HG02642 (cell line): Measurements from ENCODE around the gene C11orf97.

Experiments
- ATAC-seq: cut with Tn5 transposase; IDR thresholded peaks from one replicate; pipeline ENCODE4 v1.9.1; 2021; ENCODE audit warnings: mild to moderate bottlenecking; ENCODE audit not compliant: unreplicated experiment, poor library complexity

The C11orf97 gene

DNA sequence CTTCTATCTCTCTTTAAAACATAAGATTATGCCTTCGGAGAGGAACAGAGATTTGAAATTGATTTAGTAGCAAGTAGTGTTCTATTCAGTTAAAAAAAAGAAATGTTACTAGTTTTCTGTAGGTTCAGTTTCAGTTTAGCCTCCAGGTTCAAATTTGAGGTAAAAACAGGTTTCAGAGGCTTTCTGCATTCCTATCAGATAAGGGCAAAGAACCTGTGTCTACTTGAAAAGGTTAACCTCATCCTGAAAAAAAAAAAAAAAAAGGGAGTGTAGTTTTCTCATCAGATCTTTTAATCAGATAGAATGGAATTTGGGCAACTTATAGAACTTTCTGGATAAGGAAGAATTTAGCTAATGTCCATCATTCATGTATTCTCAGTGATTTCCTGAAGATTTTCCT is 12.1 kb downstream of the C11orf97 start:
- ATAC-seq, result no peak

DNA sequence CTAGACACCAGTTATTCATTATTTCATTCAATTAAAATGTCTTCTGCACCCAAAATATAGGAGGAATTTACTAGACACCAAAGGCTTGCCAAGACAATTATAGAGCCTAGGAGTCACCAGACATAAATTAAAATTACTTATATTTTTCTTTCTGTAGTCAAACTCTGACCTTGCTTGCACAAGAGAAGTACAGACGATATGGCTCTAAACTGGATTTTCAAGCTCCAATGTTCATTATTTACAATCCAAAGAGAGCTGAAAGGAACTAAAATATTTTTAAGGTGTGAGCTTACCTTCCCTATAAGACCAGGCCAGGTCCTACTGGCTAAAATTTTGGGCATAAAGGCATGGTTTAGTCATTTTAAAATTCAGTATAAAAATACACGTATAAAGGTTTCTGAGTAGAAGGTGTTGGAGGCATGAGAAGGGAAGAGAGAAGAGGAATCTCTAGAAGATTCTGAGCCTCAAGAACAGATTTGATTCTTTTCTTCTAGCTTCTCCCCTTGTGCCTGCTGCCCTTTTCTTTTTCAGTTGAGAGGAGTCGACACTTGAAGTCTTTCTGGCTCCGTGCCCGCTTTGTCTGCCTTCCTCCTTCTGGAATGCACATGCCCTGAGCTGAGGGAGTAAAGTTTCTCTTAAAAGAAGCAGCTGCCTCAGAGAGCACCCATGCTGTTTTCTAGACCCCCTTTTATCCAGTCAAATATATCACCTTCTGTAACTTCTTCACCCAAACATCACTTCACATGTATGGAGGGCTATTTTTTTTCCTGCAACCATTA is 13.5 kb downstream of the C11orf97 start:
- no peak for ATAC-seq

DNA sequence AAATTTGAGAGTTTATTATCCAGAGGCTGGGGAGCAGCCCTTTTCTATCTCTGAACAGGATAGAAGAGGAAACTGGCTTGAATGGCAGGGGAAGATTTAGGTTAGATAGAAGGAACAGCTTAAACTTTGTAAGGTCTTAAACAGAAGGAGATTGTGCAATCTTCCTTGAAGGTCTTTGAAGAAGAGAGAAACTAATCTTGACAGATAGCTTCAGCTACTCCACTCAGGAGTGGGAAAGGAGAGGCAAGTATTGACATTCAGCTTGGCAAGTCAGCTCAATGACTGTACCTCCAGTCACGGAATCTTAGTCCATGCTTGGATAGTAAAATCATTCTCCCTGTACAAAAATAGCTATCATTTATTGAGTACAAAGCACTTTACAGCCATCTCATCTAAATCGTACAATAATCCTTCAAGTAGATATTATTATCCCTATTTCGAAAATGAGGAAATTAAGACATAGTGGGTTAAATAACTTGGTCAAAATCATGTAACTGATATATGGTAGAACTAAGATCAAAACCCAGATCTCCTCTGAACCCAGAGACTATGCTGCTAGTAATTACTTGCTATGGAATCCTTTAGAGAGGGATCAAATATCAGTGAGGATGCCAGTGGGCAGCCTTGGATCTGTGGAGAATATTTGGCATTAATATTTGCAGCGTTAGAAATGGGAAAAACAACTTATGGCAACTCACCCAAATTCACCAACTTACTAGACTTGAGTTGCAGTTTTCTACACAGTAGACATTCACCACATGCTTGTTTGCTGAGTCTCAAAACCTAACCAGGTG is 14.6 kb downstream of the C11orf97 start:
- ATAC-seq, result no peak

DNA sequence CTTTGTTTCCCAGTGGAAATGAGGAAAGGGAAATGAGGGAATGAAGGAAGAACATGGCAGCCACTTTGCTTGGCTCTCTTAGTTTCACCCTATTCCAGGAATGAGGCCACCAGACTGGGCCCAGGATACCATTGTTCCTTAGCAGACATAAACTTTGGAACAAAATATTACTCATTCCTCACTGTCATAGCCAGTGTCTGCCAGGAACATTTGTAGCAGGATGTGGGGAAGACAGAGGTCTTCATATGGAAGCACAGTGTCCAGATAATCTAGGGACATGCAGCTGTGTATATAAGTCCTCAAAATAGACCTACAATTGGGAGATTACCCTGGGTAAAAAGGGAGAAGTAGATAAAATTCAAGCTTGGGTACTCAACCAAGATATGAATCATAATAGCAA is 16.3 kb downstream of the C11orf97 start:
- no peak for ATAC-seq

DNA sequence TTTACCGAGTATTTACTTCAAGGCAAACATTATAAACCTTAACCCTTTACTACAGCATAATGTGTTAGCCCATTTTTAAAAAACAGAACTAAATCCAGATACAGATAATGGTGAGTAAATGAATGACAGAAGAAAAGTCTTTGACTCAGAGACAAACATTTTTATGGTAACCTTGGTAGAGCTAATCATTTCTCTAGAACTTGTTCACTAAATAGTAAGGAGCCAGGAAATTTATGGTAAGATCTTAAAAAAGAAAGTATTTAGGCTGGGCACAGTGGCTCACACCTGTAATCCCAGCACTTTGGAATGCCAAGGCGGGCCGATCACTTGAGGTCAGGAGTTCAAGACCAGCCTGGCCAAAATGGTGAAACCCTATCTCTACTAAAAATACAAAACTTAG is 19.9 kb downstream of the C11orf97 start:
- no peak for ATAC-seq

DNA sequence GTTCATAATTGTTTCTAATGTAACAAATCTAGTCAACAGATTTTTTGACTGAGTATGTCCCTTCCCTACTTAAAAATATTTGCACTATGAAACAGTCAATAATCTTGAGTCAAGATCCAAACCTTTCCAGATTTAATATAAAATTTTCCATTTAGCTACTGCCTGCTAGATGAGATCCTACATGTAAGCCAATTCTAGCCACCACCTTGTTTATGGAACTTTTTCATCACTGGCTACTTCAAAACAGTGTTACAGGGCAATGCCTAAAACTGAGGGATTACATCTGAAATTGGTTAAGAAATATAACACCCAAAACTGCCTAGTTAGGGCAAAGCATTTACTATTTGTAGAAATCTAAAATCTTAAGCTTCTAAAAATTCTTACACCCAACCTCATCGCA is 20.9 kb downstream of the C11orf97 start:
- ATAC-seq, result no peak

DNA sequence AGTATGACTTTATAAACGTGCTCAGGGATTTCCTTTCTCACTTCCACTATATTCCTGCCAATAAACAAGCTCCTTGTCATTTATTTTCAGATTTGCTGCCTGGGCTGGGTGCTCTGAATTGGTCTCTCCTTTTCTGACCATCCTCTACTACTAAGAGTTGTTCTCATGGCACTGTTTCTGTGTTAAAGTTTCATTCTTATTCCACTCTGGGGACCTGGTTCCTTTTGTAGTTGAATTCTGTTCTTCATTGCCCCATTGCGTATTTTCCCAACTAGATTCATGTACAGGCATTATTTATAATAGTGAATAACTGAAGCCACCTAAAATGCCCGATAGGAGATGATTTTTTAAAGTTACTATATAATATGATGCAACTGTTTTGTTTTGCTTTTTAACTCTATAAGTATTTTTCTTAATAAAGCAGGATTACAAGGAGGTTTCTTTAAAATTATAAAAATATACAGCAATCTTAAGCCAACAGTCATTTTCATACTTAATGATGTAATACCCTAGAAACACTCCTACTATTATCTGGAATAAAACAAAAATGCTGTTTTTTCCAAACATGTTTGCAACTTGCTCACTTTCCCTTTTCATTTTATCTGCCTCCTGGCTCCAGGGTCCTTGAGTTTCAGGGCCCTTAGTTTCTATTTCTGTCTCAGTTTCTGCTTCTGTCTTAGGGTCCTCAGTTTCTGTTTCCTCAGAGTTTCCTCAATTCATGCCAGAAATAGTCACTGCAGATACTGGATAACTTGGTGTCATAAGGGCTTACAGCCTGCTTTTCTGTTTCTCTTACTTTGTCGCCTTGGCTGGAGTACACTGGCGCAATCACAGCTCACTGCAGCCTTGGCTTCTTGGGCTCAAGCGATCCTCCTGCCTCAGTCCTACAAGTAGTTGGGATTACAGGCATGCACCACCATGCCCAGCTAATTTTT is 21.7 kb downstream of the C11orf97 start:
- ATAC-seq, result no peak

DNA sequence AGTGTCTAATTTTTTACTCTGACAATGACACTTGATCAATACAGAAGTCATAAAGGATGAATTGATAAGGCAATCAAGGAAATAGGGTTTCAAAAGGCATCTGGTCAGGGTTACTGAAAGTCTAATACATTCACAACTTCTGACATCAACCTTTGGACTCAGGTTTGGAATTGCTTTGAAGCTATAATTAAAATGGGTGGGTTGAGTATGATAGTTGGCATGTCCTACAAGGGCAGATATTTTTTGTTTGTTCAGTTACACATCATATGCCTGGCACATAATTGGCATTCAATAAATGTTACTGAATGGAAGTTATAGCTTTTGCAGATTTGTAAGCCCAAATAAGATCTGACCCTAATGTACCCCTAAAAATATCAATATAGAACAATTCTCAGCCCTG is 24.1 kb downstream of the C11orf97 start:
- ATAC-seq, result no peak

DNA sequence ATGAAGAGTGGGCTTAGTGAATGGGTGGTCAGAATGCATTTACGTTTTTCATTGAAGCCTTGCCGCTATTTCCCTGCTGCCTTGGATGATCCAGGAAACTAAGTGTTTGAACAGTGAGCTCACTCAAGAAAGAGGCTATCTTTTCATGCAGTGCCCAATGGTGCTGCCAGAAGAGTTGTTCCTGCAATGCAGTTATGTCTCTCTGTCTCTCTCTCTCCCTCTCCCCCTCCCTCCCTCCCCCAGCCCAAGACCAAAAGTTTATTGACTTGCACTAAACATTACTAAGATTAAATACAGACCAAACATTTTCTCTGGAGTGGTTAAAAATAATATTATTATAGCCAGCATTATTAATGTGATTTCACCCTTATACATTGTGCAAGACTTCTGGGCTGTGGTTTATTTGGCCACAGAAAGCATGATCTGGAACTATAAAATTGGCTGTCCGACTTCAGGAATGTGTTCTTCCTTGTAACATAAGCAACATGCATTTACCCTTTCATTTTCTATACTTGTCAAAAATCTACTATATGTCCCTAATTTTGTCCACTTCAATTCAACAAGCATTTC is 24.9 kb downstream of the C11orf97 start:
- ATAC-seq, result no peak

DNA sequence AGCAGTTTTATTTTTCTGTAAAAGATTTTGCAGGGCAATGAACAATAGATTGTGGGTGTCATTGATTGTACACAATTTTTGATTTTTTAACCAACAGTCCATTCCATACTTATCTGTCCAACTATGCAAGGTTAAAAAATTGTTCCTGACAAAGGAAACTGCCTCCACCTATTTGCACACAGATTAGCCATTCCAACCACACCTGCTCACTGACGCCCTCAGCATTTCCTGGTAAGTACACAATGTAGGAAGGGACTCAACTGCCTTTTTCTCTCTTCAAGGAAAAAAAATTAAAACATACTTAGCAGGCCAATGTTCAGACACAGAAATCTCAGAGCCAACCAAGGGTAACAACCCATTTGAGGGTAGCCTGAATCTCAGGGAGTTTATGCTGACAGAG is 27.2 kb downstream of the C11orf97 start:
- ATAC-seq, result no peak

DNA sequence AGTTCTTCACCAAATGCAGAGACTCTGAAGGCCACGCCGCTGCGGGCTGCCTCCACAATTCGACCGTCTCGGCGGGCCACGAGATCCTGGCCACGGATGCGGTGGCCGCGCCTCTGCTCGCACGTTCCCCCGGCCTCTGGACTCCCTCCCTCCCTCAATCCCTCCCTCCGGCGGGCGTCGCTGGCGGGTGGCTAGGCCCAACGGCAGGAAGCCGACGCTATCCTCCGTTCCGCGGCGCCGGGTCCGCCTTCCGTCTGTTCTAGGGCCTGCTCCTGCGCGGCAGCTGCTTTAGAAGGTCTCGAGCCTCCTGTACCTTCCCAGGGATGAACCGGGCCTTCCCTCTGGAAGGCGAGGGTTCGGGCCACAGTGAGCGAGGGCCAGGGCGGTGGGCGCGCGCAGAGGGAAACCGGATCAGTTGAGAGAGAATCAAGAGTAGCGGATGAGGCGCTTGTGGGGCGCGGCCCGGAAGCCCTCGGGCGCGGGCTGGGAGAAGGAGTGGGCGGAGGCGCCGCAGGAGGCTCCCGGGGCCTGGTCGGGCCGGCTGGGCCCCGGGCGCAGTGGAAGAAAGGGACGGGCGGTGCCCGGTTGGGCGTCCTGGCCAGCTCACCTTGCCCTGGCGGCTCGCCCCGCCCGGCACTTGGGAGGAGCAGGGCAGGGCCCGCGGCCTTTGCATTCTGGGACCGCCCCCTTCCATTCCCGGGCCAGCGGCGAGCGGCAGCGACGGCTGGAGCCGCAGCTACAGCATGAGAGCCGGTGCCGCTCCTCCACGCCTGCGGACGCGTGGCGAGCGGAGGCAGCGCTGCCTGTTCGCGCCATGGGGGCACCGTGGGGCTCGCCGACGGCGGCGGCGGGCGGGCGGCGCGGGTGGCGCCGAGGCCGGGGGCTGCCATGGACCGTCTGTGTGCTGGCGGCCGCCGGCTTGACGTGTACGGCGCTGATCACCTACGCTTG is 31.7 kb downstream of the C11orf97 start, which contains the start of gene FUT4:
Gene FUT4, plus strand, starts transcription at position 227 of the 951 bp plus-strand sequence. Its CDS starts 213 bp downstream, at position 440.
- peak; percentile 88 for ATAC-seq

DNA sequence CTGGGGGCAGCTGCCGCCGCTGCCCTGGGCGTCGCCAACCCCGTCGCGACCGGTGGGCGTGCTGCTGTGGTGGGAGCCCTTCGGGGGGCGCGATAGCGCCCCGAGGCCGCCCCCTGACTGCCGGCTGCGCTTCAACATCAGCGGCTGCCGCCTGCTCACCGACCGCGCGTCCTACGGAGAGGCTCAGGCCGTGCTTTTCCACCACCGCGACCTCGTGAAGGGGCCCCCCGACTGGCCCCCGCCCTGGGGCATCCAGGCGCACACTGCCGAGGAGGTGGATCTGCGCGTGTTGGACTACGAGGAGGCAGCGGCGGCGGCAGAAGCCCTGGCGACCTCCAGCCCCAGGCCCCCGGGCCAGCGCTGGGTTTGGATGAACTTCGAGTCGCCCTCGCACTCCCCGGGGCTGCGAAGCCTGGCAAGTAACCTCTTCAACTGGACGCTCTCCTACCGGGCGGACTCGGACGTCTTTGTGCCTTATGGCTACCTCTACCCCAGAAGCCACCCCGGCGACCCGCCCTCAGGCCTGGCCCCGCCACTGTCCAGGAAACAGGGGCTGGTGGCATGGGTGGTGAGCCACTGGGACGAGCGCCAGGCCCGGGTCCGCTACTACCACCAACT is 32.5 kb downstream of the C11orf97 start:
- no peak for ATAC-seq

DNA sequence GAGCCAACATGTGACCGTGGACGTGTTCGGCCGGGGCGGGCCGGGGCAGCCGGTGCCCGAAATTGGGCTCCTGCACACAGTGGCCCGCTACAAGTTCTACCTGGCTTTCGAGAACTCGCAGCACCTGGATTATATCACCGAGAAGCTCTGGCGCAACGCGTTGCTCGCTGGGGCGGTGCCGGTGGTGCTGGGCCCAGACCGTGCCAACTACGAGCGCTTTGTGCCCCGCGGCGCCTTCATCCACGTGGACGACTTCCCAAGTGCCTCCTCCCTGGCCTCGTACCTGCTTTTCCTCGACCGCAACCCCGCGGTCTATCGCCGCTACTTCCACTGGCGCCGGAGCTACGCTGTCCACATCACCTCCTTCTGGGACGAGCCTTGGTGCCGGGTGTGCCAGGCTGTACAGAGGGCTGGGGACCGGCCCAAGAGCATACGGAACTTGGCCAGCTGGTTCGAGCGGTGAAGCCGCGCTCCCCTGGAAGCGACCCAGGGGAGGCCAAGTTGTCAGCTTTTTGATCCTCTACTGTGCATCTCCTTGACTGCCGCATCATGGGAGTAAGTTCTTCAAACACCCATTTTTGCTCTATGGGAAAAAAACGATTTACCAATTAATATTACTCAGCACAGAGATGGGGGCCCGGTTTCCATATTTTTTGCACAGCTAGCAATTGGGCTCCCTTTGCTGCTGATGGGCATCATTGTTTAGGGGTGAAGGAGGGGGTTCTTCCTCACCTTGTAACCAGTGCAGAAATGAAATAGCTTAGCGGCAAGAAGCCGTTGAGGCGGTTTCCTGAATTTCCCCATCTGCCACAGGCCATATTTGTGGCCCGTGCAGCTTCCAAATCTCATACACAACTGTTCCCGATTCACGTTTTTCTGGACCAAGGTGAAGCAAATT is 33.3 kb downstream of the C11orf97 start:
- no peak for ATAC-seq

DNA sequence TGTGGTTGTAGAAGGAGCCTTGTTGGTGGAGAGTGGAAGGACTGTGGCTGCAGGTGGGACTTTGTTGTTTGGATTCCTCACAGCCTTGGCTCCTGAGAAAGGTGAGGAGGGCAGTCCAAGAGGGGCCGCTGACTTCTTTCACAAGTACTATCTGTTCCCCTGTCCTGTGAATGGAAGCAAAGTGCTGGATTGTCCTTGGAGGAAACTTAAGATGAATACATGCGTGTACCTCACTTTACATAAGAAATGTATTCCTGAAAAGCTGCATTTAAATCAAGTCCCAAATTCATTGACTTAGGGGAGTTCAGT is 33.9 kb downstream of the C11orf97 start:
- ATAC-seq, result no peak

DNA sequence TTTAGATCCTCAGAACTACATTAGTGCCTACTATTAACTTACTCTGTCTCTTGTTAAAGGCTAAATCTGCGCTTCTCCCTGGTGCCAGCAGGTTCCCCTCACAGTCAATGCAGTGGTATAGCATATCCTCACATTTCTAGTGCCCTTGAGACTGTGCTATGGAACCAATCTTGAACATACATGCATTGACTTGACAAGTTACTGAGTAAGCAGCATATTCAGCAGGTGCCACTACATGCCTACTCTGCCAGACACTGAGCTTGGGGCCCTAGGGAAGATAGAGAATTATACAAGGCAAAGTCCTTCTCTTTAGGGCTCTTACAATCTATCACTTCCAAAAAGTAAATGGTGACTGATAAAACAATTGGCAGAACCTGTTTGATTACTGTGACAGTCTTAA is 34.6 kb downstream of the C11orf97 start:
- no peak for ATAC-seq

DNA sequence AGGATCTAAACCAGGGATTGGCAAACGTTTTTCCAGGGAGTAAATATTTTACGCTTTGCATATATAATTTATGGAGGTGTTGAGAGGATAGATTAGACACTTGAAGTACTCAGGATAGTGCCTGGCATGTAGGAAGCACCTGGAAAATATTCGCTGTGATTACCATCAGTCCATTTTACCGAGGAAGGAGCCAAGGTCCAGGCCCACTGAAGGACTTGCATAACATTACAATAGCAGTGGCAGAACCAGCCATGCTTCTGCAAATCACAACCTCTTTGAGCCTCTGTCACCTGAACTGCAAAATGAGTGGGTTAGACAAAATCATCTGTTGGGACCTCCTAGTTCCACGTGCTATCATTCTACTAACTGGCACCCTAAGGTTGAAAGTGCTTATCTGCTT is 36.9 kb downstream of the C11orf97 start:
- no peak for ATAC-seq

DNA sequence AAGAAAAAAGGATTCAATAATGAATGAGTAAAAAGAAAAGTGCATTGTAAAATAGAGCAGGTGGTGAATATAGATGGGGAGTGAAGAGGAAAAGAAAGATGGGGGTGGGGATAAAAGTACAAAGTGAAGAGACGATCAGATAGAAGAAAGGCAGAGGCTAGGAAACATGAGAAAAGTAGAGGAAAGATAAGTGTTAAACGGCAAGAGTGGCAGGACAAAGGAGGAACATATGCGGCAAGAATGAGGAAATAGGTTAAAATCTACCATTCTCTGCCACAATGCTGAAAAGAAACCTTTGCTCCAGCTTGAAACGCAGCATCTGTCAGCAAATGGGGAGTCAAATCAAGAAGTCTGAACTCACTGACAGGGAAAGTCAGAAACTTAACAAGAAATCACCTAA is 38.3 kb downstream of the C11orf97 start:
- ATAC-seq, result peak; percentile 38

DNA sequence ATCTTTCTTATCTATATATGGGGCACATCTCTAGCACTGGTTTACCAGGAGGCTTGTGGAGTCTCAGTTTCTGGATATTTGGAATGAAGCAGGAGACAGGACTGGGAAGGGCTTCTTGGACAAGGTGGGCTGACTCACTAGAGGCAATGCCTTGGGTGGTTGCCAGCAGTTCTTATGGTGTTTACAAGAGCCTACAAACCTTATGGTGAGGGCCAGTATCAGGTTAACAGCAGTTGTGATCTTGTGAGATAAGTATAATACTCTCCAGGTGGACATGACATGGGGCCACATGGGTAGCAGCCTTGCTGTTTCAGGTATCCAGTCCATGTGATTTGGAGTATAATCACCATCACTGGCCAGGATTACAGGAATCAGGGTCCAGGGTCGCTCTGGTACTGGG is 41.7 kb downstream of the C11orf97 start:
- no peak for ATAC-seq
